Psoas muscle (tissue), 8 donors: Measurements from ENCODE around the gene HSDL2. TPM values are rescaled to one million over a fixed set of nuclear protein-coding genes. Genes with fewer than 3 reads are reported as not detected.

Source experiments
- ATAC-seq, 4 donors: fragments of 200-7000 bp; cut with Tn5 transposase; one replicate each; pipeline ENCODE4 v1.9.1; 2020; ENCODE audit warnings: moderate library complexity in 3 of 4, mild to moderate bottlenecking in 2 of 4
- DNase-seq, 2 donors: peaks; one replicate each; pipeline ENCODE4 v3.0.0-alpha.2; 2020
- H3K27ac ChIP-seq: fragments of 200-600 bp; one replicate; pipeline ENCODE4 v1.8.0; 2022
- H3K27me3 ChIP-seq, 3 donors: fragments of 200-600 bp in 1 of 3; one replicate each; pipeline versions ENCODE4 v1.6.1 to v1.8.0; 2013 to 2022; ENCODE audit warnings: low read length in 2 of 3, mild to moderate bottlenecking in 2 of 3, moderate library complexity in 1 of 3; ENCODE audit not compliant: insufficient read depth in 3 of 3
- H3K36me3 ChIP-seq, 2 donors: fragments of 200-600 bp in 1 of 2; one replicate each; pipeline versions ENCODE4 v1.6.1 to v1.8.0; 2013 to 2022; ENCODE audit warnings: low read depth in 1 of 2, mild to moderate bottlenecking in 1 of 2, moderate library complexity in 1 of 2; ENCODE audit not compliant: insufficient read depth in 1 of 2
- H3K4me1 ChIP-seq: fragments of 200-600 bp; one replicate; pipeline ENCODE4 v1.8.0; 2022
- H3K4me3 ChIP-seq: fragments of 200-600 bp; one replicate; pipeline ENCODE4 v1.8.0; 2022; ENCODE audit warnings: mild to moderate bottlenecking
- H3K9me3 ChIP-seq: fragments of 200-600 bp; one replicate; pipeline ENCODE4 v1.8.0; 2022
- WGBS, 3 donors: extraction: QIAGEN DNeasy Blood & Tissue Kit; methylation state at CpG; one replicate each; pipeline versions ENCODE4 v1.1.6 to v1.1.7; 2013; 5-methylcytosine and 5-hydroxymethylcytosine counted together
- intact Hi-C, 2 donors: fragments of 100-400 bp; cut with DNase I; formaldehyde crosslinking; loops; one replicate each; pipeline versions ENCODE4 v1.11.0 to v1.14.2; 2022
- polyA plus RNA-seq, 3 donors: library from polyadenylated mRNA; stranded (reverse); fragments of 200-250 nt; gene quantifications; one replicate each; pipeline ENCODE4 v1.2.3, GENCODE V29; 2013
- total RNA-seq, 4 donors: library from RNA; stranded (reverse); fragmentation: NEBNext Ultra II Directional in 2 of 4; extraction: Animal tissue kit (Norgen Biotek cat#: 25700) in 2 of 4; gene quantifications; one replicate each; pipeline versions ENCODE4 v1.2.1 to v1.2.4, GENCODE V29; 2021 to 2023
- TF ChIP-seq, protein P1 (sequence below): fragments of 200-600 bp; IDR thresholded peaks from one replicate; pipeline ENCODE4 v1.8.0; 2022; ENCODE audit warnings: antibody characterized with exemption
- donor health status: healthy with polysubstance abuse.
- donor health status: DM: no; HTN: no; CAD: no; lungs with moderate emphysema.
- donor health status: Bipolar disorder and iron deficiency.
- donor health status: healthy.
- donor health status: DM: yes; HTN: yes; CAD: no.
- donor health status: DM: no; HTN: no; CAD: no.
- donor health status: DM: no; HTN: no; CAD: no.
- donor health status: DM: yes; HTN: yes; CAD: no.

HSDL2 gene
- total and polyA plus RNA-seq, 7 donors, result 62.1 to 119 (median 86.8) TPM

GRCh38 chr9:112489876-112490666 lies 110.2 kb downstream of the HSDL2 start:
- Histone ChIP-seq H3K4me3 (no peak overlapping the region), H3K4me1 (peaks cover 5% of the 10 kb centered on the region), H3K27me3 (no peaks in the 10 kb centered on the region), H3K27ac (no peak overlapping the region), H3K36me3 (no peaks in the 10 kb centered on the region), H3K9me3 (peaks cover 24% of the 10 kb centered on the region)
- TF ChIP-seq, protein P1, sequence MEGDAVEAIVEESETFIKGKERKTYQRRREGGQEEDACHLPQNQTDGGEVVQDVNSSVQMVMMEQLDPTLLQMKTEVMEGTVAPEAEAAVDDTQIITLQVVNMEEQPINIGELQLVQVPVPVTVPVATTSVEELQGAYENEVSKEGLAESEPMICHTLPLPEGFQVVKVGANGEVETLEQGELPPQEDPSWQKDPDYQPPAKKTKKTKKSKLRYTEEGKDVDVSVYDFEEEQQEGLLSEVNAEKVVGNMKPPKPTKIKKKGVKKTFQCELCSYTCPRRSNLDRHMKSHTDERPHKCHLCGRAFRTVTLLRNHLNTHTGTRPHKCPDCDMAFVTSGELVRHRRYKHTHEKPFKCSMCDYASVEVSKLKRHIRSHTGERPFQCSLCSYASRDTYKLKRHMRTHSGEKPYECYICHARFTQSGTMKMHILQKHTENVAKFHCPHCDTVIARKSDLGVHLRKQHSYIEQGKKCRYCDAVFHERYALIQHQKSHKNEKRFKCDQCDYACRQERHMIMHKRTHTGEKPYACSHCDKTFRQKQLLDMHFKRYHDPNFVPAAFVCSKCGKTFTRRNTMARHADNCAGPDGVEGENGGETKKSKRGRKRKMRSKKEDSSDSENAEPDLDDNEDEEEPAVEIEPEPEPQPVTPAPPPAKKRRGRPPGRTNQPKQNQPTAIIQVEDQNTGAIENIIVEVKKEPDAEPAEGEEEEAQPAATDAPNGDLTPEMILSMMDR, result no peak
- intact Hi-C loops, result loop anchor here in 1 of 2 donors (5.0 kb wide), 1 partner anchor 227 kb away; the partner anchor contains the start of gene INIP
- ATAC-seq, result no peak
- DNase-seq, result no peak
- WGBS, 3 donors, result 89 to 93% (median 91%) methylated on average over 4 of the region's 4 CpGs

DNA sequence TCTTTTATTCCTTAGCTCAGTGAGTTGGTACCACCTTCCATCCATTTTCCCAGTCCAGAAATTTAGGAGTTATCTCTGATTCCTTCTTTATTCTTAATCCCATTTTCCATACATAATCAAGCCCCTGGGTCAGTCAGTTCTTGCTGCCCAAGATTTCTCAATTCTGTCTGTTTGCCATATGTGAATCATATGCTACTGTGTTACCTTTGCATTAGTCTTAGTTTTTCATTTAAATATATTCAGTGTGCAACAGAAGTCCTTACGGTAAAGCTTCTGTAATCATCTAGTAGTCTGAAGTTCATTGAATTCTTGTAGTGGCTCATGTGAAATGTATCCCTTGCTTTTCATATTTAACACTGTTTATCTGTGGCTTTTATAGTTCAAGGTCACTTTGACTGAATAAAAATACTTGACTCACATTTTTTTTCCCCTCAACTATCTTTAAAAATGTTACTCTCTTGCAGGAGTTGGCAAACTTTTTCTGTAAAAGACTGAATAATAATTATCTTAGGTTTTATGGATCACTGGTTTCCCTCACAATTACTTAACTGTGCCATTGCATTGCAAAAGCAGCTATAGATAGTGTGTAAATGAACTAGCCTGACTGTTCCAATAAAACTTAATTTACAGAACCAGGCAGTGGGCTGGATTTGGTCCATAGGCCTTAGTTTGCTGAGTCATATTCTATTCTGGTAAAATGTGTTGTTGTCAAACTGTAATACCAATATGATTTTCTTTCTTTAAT lies 113.7 kb downstream of the HSDL2 start:
- 93 to 100% (median 97%) methylated on average over 1 of the region's 1 CpG for WGBS, 3 donors
- no peak overlapping the region for H3K27ac ChIP-seq
- H3K9me3 ChIP-seq, result peaks cover 32% of the 10 kb centered on the region
- TF ChIP-seq, protein P1, result no peak
- no peak for ATAC-seq
- intact Hi-C loops, result no loop called here
- H3K4me1 ChIP-seq, result no peaks in the 10 kb centered on the region
- no peak overlapping the region for H3K4me3 ChIP-seq
- no peak for DNase-seq
- H3K27me3 ChIP-seq, result no peaks in the 10 kb centered on the region
- no peaks in the 10 kb centered on the region for H3K36me3 ChIP-seq

DNA sequence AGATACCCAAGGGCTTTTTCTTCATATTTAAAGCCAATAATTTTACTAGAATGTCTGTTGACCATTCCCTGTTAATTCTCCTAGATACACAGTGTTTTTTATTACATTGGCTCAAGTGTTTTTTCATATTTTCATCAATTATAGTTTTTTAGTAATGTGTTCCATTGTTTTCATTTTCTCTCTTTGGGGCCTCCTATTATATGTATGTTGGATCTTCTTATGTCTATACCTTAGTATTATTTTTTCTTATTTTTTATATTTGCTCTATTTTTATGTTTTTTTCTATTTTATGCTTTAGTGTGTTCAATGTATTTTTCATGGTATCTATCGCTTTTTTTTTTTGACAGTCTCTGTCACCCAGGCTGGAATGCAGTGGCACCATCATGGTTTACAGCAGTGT lies 114.2 kb downstream of the HSDL2 start:
- intact Hi-C loops, result no loop called here
- Histone ChIP-seq H3K4me3 (no peak overlapping the region), H3K27ac (no peak overlapping the region), H3K27me3 (no peaks in the 10 kb centered on the region), H3K9me3 (peaks cover 32% of the 10 kb centered on the region), H3K4me1 (no peaks in the 10 kb centered on the region), H3K36me3 (no peaks in the 10 kb centered on the region)
- DNase-seq (no peak), ATAC-seq (no peak)
- TF ChIP-seq, protein P1, result no peak
- 100% methylated on average over 1 of the region's 1 CpG for WGBS, 3 donors

DNA sequence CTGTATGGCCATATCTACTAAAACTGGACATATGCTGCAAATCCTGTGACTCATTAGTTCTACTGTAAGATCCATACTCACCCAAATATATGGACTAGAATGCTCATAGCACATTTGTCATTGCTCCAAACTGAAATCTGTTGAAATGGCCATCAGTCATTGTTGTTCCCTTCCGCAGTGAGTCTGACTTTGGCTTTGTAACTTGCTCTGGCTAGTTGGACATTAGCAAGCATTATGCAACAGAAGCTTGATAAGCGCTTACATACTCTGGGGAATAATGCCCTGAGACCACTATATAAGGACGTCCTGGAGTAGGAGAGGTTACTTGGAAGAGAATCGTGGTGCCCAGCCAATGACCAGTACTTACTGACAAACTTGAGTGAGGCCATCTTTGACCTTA lies 115.7 kb downstream of the HSDL2 start:
- ATAC-seq (no peak), DNase-seq (no peak)
- WGBS, 3 donors, result 89 to 93% (median 90%) methylated on average over 4 of the region's 4 CpGs
- Histone ChIP-seq H3K9me3 (peaks cover 32% of the 10 kb centered on the region), H3K4me1 (no peaks in the 10 kb centered on the region), H3K4me3 (no peak overlapping the region), H3K36me3 (no peaks in the 10 kb centered on the region), H3K27me3 (no peaks in the 10 kb centered on the region), H3K27ac (no peak overlapping the region)
- TF ChIP-seq, protein P1, result no peak
- intact Hi-C loops, result no loop called here
